ENCODE measurements around the gene CD1E.
A peak's percentile ranks its signal among the peaks of the same experiment; 100 is the strongest.
"Not testable (repeated sequence)": the region's sequence is repeated elsewhere in the genome, so short reads cannot be mapped to it uniquely, and the experiment has no call there.

The CD1E gene

GRCh38 chr1:158335213-158335532 lies 18.5 kb upstream of the CD1E start:
- H3K4me3 Mint-ChIP-seq, result no peak overlapping the region
- H3K27me3 Mint-ChIP-seq, result peaks cover 15% of the 10 kb centered on the region
- H3K9me3 Mint-ChIP-seq, result peaks cover 14% of the 10 kb centered on the region
- peaks cover 19% of the 10 kb centered on the region for H3K4me1 Mint-ChIP-seq (ENCODE audit: low read depth)
- H3K36me3 Mint-ChIP-seq (ENCODE audit: low read depth), result peaks cover 5% of the 10 kb centered on the region
- H3K27ac Mint-ChIP-seq, result no peak overlapping the region

- not testable (repeated sequence) for H3K36me3 Mint-ChIP-seq (ENCODE audit: low read depth); H3K27ac Mint-ChIP-seq; H3K4me3 Mint-ChIP-seq
- Mint-ChIP-seq H3K9me3 (peaks cover 14% of the 10 kb centered on the region), H3K4me1 (ENCODE audit: low read depth) (peaks cover 19% of the 10 kb centered on the region), H3K27me3 (peaks cover 15% of the 10 kb centered on the region)
These were observed 17.3 kb upstream of the CD1E start for GRCh38 chr1:158336413-158336812.

- not testable (repeated sequence) for H3K4me1 Mint-ChIP-seq (ENCODE audit: low read depth); H3K27ac Mint-ChIP-seq; H3K9me3 Mint-ChIP-seq; H3K4me3 Mint-ChIP-seq; H3K36me3 Mint-ChIP-seq (ENCODE audit: low read depth)
- peaks cover 19% of the 10 kb centered on the region for H3K27me3 Mint-ChIP-seq
These were observed 4.7 kb upstream of the CD1E start for GRCh38 chr1:158348946-158349345.

- no peak overlapping the region for H3K4me3 Mint-ChIP-seq
- H3K4me1 Mint-ChIP-seq (ENCODE audit: low read depth), result no peaks in the 10 kb centered on the region
- H3K36me3 Mint-ChIP-seq (ENCODE audit: low read depth), result no peaks in the 10 kb centered on the region
- no peak overlapping the region for H3K27ac Mint-ChIP-seq
- H3K27me3 Mint-ChIP-seq, result peaks cover 36% of the 10 kb centered on the region
- H3K9me3 Mint-ChIP-seq, result no peaks in the 10 kb centered on the region
These were observed 561 bp downstream of the CD1E start for GRCh38 chr1:158354255-158354654.

GRCh38 chr1:158355773-158356285 lies 2.1 kb downstream of the CD1E start:
- Mint-ChIP-seq H3K27me3 (peaks cover 36% of the 10 kb centered on the region), H3K4me1 (ENCODE audit: low read depth) (no peaks in the 10 kb centered on the region), H3K4me3 (no peak overlapping the region), H3K9me3 (no peaks in the 10 kb centered on the region), H3K27ac (no peak overlapping the region), H3K36me3 (ENCODE audit: low read depth) (no peaks in the 10 kb centered on the region)

GRCh38 chr1:158356616-158357015 lies 2.9 kb downstream of the CD1E start:
- peaks cover 36% of the 10 kb centered on the region for H3K27me3 Mint-ChIP-seq
- no peak overlapping the region for H3K4me3 Mint-ChIP-seq
- H3K4me1 Mint-ChIP-seq (ENCODE audit: low read depth), result no peaks in the 10 kb centered on the region
- H3K36me3 Mint-ChIP-seq (ENCODE audit: low read depth), result no peaks in the 10 kb centered on the region
- no peaks in the 10 kb centered on the region for H3K9me3 Mint-ChIP-seq
- H3K27ac Mint-ChIP-seq, result no peak overlapping the region

GRCh38 chr1:158357441-158357840 lies 3.7 kb downstream of the CD1E start:
- H3K4me1 Mint-ChIP-seq (ENCODE audit: low read depth), result no peaks in the 10 kb centered on the region
- no peak overlapping the region for H3K4me3 Mint-ChIP-seq
- no peaks in the 10 kb centered on the region for H3K9me3 Mint-ChIP-seq
- no peaks in the 10 kb centered on the region for H3K36me3 Mint-ChIP-seq (ENCODE audit: low read depth)
- no peak overlapping the region for H3K27ac Mint-ChIP-seq
- peaks cover 40% of the 10 kb centered on the region for H3K27me3 Mint-ChIP-seq

- no peak overlapping the region for H3K4me3 Mint-ChIP-seq
- H3K27ac Mint-ChIP-seq, result no peak overlapping the region
- no peaks in the 10 kb centered on the region for H3K36me3 Mint-ChIP-seq (ENCODE audit: low read depth)
- peaks cover 3% of the 10 kb centered on the region for H3K4me1 Mint-ChIP-seq (ENCODE audit: low read depth)
- peaks cover 6% of the 10 kb centered on the region for H3K9me3 Mint-ChIP-seq
- H3K27me3 Mint-ChIP-seq, result peaks cover 31% of the 10 kb centered on the region
These were observed 8.8 kb downstream of the CD1E start for GRCh38 chr1:158362482-158362881.

GRCh38 chr1:158362941-158363340 lies 9.2 kb downstream of the CD1E start:
- Mint-ChIP-seq H3K4me3 (no peak overlapping the region), H3K36me3 (ENCODE audit: low read depth) (no peaks in the 10 kb centered on the region), H3K27me3 (peaks cover 32% of the 10 kb centered on the region), H3K4me1 (ENCODE audit: low read depth) (peaks cover 3% of the 10 kb centered on the region), H3K9me3 (peaks cover 6% of the 10 kb centered on the region), H3K27ac (no peak overlapping the region)

GRCh38 chr1:158366783-158367182 lies 13.1 kb downstream of the CD1E start:
- H3K27me3 Mint-ChIP-seq, result peaks cover 54% of the 10 kb centered on the region
- H3K36me3 Mint-ChIP-seq (ENCODE audit: low read depth), result no peaks in the 10 kb centered on the region
- no peak overlapping the region for H3K4me3 Mint-ChIP-seq

GRCh38 chr1:158371188-158371953 lies 17.7 kb downstream of the CD1E start:
- Mint-ChIP-seq H3K27ac (peak overlapping the region; percentile 66), H3K4me1 (ENCODE audit: low read depth) (peaks cover 20% of the 10 kb centered on the region), H3K9me3 (peaks cover 24% of the 10 kb centered on the region), H3K36me3 (ENCODE audit: low read depth) (peaks cover 8% of the 10 kb centered on the region), H3K27me3 (peaks cover 55% of the 10 kb centered on the region), H3K4me3 (no peak overlapping the region)

More at GRCh38 chr1:158366783-158367182, 13.1 kb downstream of the CD1E start:
- Mint-ChIP-seq H3K27ac (no peak overlapping the region), H3K9me3 (peaks cover 9% of the 10 kb centered on the region), H3K4me1 (ENCODE audit: low read depth) (peaks cover 16% of the 10 kb centered on the region)

GRCh38 chr1:158374101-158374500 lies 20.4 kb downstream of the CD1E start:
- peaks cover 21% of the 10 kb centered on the region for H3K9me3 Mint-ChIP-seq
- not testable (repeated sequence) for H3K4me3 Mint-ChIP-seq; H3K36me3 Mint-ChIP-seq (ENCODE audit: low read depth); H3K27ac Mint-ChIP-seq
- H3K27me3 Mint-ChIP-seq, result peaks cover 47% of the 10 kb centered on the region
- peaks cover 17% of the 10 kb centered on the region for H3K4me1 Mint-ChIP-seq (ENCODE audit: low read depth)

GRCh38 chr1:158374860-158375259 lies 21.2 kb downstream of the CD1E start:
- Mint-ChIP-seq H3K4me3 (no peak overlapping the region), H3K4me1 (ENCODE audit: low read depth) (peaks cover 17% of the 10 kb centered on the region), H3K9me3 (peaks cover 21% of the 10 kb centered on the region), H3K36me3 (ENCODE audit: low read depth) (peaks cover 8% of the 10 kb centered on the region), H3K27ac (no peak overlapping the region), H3K27me3 (peaks cover 41% of the 10 kb centered on the region)

GRCh38 chr1:158390331-158390730 lies 36.6 kb downstream of the CD1E start:
- Mint-ChIP-seq H3K27me3 (peaks cover 3% of the 10 kb centered on the region), H3K27ac (no peak overlapping the region)

GRCh38 chr1:158391099-158391498 lies 37.4 kb downstream of the CD1E start:
- no peak overlapping the region for H3K27ac Mint-ChIP-seq
- no peaks in the 10 kb centered on the region for H3K9me3 Mint-ChIP-seq

More at GRCh38 chr1:158390331-158390730, 36.6 kb downstream of the CD1E start:
- H3K4me3 Mint-ChIP-seq, result no peak overlapping the region
- H3K4me1 Mint-ChIP-seq (ENCODE audit: low read depth), result peaks cover under 1% of the 10 kb centered on the region
- H3K36me3 Mint-ChIP-seq (ENCODE audit: low read depth), result no peaks in the 10 kb centered on the region
- no peaks in the 10 kb centered on the region for H3K9me3 Mint-ChIP-seq

GRCh38 chr1:158393476-158393875 lies 39.8 kb downstream of the CD1E start:
- Mint-ChIP-seq H3K27ac (no peak overlapping the region), H3K4me3 (no peak overlapping the region), H3K9me3 (no peaks in the 10 kb centered on the region), H3K4me1 (ENCODE audit: low read depth) (peaks cover 3% of the 10 kb centered on the region), H3K27me3 (peaks cover 9% of the 10 kb centered on the region), H3K36me3 (ENCODE audit: low read depth) (no peaks in the 10 kb centered on the region)

More at GRCh38 chr1:158391099-158391498, 37.4 kb downstream of the CD1E start:
- Mint-ChIP-seq H3K4me3 (no peak overlapping the region), H3K36me3 (ENCODE audit: low read depth) (no peaks in the 10 kb centered on the region), H3K27me3 (peaks cover 9% of the 10 kb centered on the region), H3K4me1 (ENCODE audit: low read depth) (peaks cover 3% of the 10 kb centered on the region)
